Ascending aorta (tissue), 2 donors: Measurements from ENCODE around the gene TMTC1. TPM values are rescaled to one million over a fixed set of nuclear protein-coding genes. Genes with fewer than 3 reads are reported as not detected.

Experiments used
- DNase-seq, 2 donors: peaks; one replicate each; pipeline ENCODE4 v3.0.0-alpha.2; 2019; ENCODE audit warnings: low spot score in 2 of 2
- H3K27ac ChIP-seq, 2 donors: fragments of 200-600 bp; sonication (generic); one replicate each; pipeline ENCODE4 v1.5.1; 2016 to 2017; ENCODE audit warnings: mild to moderate bottlenecking in 1 of 2
- H3K27me3 ChIP-seq: fragments of 200-600 bp; sonication (generic); one replicate; pipeline ENCODE4 v1.5.1; 2017
- H3K36me3 ChIP-seq, 2 donors: fragments of 200-600 bp; sonication (generic); one replicate each; pipeline ENCODE4 v1.5.1; 2016
- H3K4me1 ChIP-seq, 2 donors: fragments of 200-600 bp; sonication (generic); one replicate each; pipeline ENCODE4 v1.5.1; 2016 to 2017; ENCODE audit warnings: mild to moderate bottlenecking in 1 of 2
- H3K4me3 ChIP-seq, 2 donors: fragments of 200-600 bp; sonication (generic); one replicate each; pipeline ENCODE4 v1.5.1; 2016 to 2017; ENCODE audit warnings: mild to moderate bottlenecking in 1 of 2
- H3K9me3 ChIP-seq, 2 donors: fragments of 200-600 bp; sonication (generic); one replicate each; pipeline ENCODE4 v1.5.1; 2016
- intact Hi-C: fragments of 100-400 bp; cut with DNase I; formaldehyde crosslinking; loops from one replicate; pipeline ENCODE4 v1.15.1; 2023
- total RNA-seq: library from RNA; depleted of rRNA; stranded (reverse); fragments of >200 nt; gene quantifications from one replicate; pipeline ENCODE4 v1.1.0, GENCODE V29; 2016
- TF ChIP-seq, protein P1 (sequence below), 3 experiments: fragments of 200-600 bp in 2 of 3; fragments of 450-650 bp in 1 of 3; sonication (generic) in 2 of 3; IDR thresholded peaks; one replicate each; pipeline ENCODE4 v1.5.1; 2016 to 2019; ENCODE audit warnings: antibody characterized with exemption in 3 of 3, mild to moderate bottlenecking in 1 of 3, moderate library complexity in 1 of 3

The TMTC1 gene
- total RNA-seq, 1 donor from 2014 or later, result 176 TPM

DNA sequence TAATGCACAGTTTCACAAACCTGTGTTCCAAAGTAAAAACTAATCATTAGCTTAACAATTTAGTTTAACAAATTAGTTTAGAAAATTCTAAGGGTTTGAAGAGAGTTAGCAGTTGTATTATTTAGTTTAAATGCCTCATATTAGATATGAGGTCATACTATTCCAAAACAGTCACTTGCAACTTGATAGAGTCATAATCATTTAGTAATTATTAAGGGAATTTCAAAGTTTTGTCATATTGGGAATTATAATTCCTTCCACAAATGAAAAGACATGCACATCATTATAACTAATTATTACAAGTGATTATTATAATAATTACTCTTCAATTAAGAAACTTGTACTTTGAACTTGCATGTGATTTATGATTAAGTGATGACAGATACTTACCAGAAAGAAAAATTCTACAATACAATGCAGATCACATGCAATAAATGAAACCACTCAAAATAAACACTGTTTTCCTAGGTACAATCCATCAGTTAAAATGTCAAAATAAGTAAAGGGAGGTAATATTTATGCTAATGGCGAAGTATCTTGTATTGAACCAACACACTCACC lies 66.1 kb downstream of the TMTC1 start:
- TF ChIP-seq, protein P1, sequence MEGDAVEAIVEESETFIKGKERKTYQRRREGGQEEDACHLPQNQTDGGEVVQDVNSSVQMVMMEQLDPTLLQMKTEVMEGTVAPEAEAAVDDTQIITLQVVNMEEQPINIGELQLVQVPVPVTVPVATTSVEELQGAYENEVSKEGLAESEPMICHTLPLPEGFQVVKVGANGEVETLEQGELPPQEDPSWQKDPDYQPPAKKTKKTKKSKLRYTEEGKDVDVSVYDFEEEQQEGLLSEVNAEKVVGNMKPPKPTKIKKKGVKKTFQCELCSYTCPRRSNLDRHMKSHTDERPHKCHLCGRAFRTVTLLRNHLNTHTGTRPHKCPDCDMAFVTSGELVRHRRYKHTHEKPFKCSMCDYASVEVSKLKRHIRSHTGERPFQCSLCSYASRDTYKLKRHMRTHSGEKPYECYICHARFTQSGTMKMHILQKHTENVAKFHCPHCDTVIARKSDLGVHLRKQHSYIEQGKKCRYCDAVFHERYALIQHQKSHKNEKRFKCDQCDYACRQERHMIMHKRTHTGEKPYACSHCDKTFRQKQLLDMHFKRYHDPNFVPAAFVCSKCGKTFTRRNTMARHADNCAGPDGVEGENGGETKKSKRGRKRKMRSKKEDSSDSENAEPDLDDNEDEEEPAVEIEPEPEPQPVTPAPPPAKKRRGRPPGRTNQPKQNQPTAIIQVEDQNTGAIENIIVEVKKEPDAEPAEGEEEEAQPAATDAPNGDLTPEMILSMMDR (IDR thresholded peaks at IDR 0.05), result no peak
- H3K4me3 ChIP-seq, result no peak overlapping the region

DNA sequence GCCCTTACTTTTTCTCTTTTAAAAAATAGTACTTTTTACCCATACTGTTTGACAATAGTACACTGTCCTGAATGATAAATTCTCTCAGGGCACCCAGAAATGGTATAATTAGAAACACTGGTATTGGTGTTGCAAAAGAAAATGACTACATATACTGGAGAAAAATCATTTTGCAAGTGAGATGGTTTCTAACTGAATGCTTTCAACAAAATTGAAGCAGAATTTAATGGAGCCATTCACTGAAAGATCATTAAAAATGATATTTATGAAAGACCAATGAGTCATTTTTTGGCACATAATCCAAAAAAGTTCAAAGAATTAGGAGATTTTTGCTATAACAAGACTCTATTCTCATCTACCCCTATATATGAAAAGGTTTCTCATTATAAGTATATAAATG lies 68.8 kb downstream of the TMTC1 start:
- Histone ChIP-seq H3K4me3 (no peak overlapping the region), H3K27ac (no peak overlapping the region), H3K36me3 (no peaks in the 10 kb centered on the region), H3K27me3 (no peaks in the 10 kb centered on the region), H3K9me3 (no peaks in the 10 kb centered on the region), H3K4me1 (peaks cover 2 to 15% of the 10 kb centered on the region in 2 donors)
- intact Hi-C loops, result loop anchor here (5.0 kb wide), 2 partner anchors 52 to 67 kb away; partner anchors contain the start of gene TMTC1
- no peak for DNase-seq
- TF ChIP-seq, protein P1 (IDR thresholded peaks at IDR 0.05), result no peak

More for the DNA sequence above, 66.1 kb downstream of the TMTC1 start:
- Histone ChIP-seq H3K9me3 (no peaks in the 10 kb centered on the region), H3K27me3 (no peaks in the 10 kb centered on the region), H3K36me3 (no peaks in the 10 kb centered on the region), H3K27ac (no peak overlapping the region), H3K4me1 (peaks cover 2 to 10% of the 10 kb centered on the region in 2 donors)
- intact Hi-C loops, result no loop called here
- no peak for DNase-seq

DNA sequence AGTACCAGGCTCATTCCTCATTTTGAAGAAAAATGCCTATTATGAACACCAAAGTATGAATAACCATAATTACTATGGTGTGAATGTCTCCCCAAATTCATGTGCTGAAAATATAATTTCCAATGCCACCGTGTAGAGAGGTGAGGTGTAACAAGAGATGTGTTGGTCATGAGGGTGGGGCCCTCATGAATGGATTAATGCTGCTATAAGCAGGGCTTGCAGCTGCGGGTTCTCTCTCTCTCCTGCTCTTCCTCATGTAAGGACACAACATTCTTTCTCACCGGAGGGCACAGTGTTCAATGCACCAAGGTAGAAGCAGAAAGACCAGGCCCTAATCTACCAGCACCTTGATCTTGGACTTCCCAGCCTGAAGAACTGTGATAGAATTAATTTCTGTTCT lies 70.0 kb downstream of the TMTC1 start:
- Histone ChIP-seq H3K27ac (peak overlapping the region; percentile 61 to 62), H3K4me1 (peaks cover 2 to 24% of the 10 kb centered on the region in 2 donors), H3K27me3 (no peaks in the 10 kb centered on the region), H3K9me3 (no peaks in the 10 kb centered on the region), H3K36me3 (no peaks in the 10 kb centered on the region), H3K4me3 (no peak overlapping the region)
- DNase-seq, result no peak
- intact Hi-C loops, result loop anchor here (5.0 kb wide), 2 partner anchors 54 to 69 kb away; partner anchors contain the start of gene TMTC1
- TF ChIP-seq, protein P1 (IDR thresholded peaks at IDR 0.05), result no peak

DNA sequence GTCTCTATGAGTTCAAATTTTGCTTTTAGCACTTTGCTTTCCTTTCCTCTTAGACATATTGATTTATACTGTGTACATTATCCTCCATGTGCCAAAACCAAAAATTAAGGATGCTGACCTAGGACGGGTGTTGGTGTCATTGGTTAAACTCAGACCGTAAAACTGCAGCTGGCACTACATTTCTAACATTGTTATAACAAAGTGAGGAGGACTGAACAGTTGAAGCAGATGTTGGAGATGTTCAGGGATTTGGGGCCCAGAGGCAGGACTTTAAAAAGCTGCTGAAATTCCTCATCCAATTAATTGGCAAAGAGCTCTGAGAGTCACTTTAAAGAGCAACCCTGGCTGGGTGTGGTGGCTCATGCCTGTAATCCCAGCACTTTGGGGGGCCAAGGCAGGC lies 72.4 kb downstream of the TMTC1 start:
- H3K27me3 ChIP-seq, result no peaks in the 10 kb centered on the region
- no peak overlapping the region for H3K4me3 ChIP-seq
- intact Hi-C loops, result loop anchor here (5.0 kb wide), 2 partner anchors 56 to 71 kb away; partner anchors contain the start of gene TMTC1
- no peaks in the 10 kb centered on the region for H3K36me3 ChIP-seq
- H3K4me1 ChIP-seq, result peaks cover 2 to 31% of the 10 kb centered on the region in 2 donors
- TF ChIP-seq, protein P1 (IDR thresholded peaks at IDR 0.05), result no peak
- no peaks in the 10 kb centered on the region for H3K9me3 ChIP-seq
- no peak for DNase-seq
- H3K27ac ChIP-seq, result peak overlapping the region in 1 of 2 donors; percentile 56

DNA sequence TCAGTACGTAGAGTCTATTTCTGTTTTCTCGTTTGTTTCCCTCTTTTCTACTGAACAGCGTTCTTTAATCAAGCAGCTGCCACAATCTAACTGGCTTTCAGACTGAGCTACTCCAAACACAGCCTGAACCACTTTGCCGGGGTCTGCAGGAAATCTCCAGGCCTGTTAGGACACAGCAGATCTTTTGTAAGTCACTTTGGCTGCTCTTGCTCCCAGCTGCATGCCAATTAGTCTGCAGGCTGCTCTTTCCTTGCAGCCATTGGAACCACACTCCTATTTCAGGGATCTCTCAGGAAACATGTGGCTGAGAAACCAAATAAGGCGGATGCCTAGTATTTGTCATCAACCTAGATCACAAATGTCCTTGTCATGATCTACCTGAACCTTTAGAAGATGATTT lies 73.6 kb downstream of the TMTC1 start:
- Histone ChIP-seq H3K4me1 (peaks cover 2 to 31% of the 10 kb centered on the region in 2 donors), H3K9me3 (no peaks in the 10 kb centered on the region), H3K27ac (peak overlapping the region; percentile 43 to 57), H3K36me3 (no peaks in the 10 kb centered on the region), H3K4me3 (peak overlapping the region in 1 of 2 donors; percentile 26), H3K27me3 (no peaks in the 10 kb centered on the region)
- no peak for DNase-seq
- intact Hi-C loops, result loop anchor here (5.0 kb wide), 2 partner anchors 57 to 72 kb away; partner anchors contain the start of gene TMTC1
- TF ChIP-seq, protein P1 (IDR thresholded peaks at IDR 0.05), result no peak
